Non-pigmented ciliary epithelial cell (primary cell): ENCODE results near the gene LRRK1.

Experiments
- DNase-seq: peaks from one replicate; pipeline ENCODE4 v3.0.0-alpha.2; 2010; ENCODE audit warnings: low read depth

The LRRK1 gene

DNA sequence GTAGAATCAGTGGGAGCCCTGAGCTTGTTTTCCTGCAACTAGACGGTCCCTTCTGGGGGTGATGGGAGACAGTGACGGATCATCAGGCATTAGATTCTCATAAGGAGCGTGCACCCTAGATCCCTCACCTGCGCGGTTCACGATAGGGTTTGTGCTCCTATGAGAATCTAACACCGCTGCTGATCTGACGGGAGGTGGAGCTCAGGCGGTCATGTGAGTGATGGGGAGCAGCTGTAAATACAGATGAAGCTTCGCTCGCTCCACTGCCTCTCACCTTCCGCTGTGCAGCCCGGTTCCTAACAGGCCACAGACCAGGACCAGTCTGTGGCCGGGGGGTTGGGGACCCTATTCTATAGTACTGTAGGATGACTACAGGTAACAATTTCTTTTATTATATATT, 178.0 kb downstream of the LRRK1 start:
- no peak for DNase-seq

DNA sequence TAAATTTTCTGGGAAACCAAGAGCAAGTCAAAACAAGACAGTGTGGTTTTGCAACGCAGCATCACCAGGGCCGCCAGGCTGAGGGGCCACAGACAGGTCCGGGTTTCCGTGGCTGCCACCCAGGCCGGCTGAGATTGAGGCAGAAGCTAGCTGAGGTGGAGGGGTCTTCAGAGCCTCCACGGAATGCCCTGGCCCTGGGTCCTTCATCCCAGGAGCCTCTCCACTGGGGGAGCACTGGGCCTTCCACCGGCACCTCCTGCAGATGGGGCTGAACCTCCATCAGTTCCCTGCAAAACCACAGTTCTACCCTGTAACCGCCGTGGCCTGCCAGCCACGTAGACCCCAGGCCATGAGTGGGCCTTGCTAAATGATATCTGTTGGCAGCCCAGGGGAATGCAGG, 180.0 kb downstream of the LRRK1 start:
- no peak for DNase-seq

GRCh38 chr15:101100118-101100517, 181.0 kb downstream of the LRRK1 start:
- DNase-seq = no peak

- no peak for DNase-seq
Measured at GRCh38 chr15:101100593-101101442, 181.7 kb downstream of the LRRK1 start.

DNA sequence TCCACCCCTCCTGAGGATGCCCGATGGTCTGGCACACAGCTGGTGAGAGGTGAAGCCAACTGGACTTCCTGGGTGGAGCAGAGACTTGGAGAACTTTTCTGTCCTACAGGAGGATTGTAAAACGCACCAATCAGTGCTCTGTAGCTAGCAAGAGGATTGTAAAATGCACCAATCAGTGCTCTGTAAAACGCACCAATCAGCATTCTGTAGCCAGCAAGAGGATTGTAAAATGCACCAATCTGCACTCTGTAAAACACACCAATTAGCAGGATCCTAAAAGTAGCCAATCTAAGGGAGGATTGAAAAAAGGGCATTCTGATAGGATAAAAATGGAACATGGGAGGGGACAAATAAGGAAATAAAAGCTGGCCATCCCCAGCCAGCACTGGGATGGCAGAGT, 182.5 kb downstream of the LRRK1 start:
- no peak for DNase-seq

GRCh38 chr15:101102746-101103145, 183.6 kb downstream of the LRRK1 start:
- no peak for DNase-seq

- no peak for DNase-seq
Measured at GRCh38 chr15:101103598-101103997, 184.4 kb downstream of the LRRK1 start.

GRCh38 chr15:101104141-101104540, 185.0 kb downstream of the LRRK1 start:
- no peak for DNase-seq

DNA sequence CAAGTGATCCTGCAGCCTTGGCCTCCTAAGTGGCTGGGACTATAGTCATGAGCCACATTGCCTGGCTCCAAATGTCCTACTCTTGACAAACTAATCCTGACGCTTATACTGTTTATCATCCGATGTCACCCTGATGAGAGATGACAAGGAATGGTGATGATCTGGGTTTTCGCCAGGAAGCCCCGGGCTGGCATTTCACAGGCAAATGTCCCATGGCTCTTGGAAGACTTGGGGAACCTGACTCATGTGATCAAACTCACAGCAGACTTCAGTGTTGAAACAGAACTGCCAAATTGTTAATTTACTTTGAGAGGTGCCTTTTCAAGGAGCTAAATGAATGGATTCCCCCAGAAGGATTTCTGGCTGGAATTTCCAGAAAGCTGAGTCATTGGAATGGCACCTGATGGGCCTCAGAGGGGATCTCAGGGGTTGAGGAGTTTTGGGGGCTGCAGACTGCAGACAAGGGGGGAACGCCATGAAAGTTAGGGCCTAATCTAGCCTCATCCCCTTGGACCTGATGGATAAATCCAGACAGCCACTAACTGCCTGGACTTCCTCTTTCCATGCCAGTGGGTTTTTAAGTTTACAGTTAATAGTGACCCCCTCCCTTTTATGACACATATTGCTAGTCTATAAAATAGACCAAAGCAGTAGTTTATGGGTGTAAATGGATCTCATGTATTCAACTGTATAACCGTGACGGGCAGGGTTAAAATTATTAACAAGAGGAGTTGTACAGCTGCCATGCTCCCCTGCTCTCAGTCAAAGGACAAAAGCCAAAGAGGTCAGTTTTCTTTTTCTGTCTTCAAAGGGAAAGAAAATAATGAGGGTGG, 186.1 kb downstream of the LRRK1 start:
- DNase-seq = no peak

GRCh38 chr15:101107101-101107500, 187.9 kb downstream of the LRRK1 start:
- DNase-seq = no peak

- no peak for DNase-seq
Measured at GRCh38 chr15:101107625-101108460, 188.7 kb downstream of the LRRK1 start.

DNA sequence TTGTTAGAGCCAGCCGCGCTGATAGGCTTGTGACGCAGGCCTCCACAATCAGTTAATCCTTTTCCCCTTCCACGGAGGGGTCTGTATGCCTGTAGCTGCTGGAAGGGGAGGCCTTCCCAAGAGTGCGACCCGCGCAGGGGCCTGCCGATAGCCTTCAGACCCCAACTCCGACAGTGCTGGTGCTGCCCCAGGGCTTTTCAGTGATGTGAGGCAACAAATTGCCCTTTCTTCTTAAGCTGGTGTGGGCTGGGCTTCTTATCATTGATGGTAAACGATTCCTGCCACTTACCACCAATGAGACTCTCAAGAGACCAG, 189.3 kb downstream of the LRRK1 start:
- no peak for DNase-seq

DNA sequence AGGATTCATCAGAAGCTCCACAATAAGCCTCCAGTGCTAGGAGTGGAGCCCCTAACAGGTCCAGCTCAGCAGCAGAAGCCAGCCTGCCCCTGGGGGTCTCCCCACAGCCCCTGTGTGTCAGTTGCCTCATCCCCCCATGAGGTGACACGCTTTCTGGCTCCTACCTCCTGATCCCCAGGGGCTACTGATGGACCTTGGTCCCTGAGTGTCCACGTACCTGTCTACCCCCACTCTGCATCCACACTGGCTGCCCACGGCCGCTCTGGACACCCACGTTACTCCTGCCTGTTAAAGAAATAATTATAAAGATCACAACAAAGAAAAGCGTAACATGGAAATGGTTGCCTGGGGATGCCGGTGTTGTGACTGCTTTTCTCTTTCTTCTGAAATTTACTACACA, 189.6 kb downstream of the LRRK1 start:
- DNase-seq = no peak

DNA sequence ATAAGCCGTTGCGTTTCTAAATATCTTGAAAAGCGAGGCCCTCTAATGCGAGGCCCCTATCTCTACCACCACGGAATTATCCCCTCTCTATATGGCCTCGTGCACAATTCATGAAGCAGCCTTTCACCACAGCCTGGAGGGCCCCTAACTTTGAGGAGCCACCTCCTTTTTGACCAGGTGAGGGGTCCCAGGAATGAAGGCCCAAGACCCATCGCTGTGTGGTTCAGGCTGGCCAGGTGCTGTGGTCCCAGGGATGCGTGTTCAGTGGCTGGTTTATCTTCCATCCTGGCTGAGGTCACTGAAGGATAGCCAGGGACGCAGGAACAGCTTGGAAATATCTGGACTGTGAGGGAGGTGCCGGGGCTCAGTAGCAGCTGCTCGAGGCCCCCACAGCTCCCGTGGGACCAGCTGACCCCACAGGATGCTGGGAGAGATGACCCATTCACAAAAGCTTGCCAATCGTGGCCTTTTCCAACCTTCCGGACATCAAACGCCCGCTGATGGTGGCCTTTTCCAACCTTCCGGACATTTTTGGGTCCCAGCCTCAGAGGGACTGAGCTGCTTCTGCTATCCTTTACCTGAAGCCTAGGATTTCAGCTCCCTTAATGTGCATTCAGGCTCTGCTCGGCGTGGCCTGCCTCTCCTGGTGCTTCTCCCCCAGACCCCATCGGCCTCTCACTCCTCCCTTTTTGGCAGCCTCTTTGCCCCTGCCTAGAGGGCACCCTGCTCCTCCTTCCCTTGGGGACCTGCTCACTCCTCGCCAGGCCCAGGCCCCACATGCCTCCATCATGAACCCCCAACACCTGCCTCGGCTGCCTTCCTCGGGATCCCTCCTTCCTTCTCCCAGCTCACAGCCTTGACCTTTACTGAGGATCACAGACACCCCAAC, 191.8 kb downstream of the LRRK1 start:
- no peak for DNase-seq

GRCh38 chr15:101111570-101112262, 192.6 kb downstream of the LRRK1 start:
- no peak for DNase-seq

DNA sequence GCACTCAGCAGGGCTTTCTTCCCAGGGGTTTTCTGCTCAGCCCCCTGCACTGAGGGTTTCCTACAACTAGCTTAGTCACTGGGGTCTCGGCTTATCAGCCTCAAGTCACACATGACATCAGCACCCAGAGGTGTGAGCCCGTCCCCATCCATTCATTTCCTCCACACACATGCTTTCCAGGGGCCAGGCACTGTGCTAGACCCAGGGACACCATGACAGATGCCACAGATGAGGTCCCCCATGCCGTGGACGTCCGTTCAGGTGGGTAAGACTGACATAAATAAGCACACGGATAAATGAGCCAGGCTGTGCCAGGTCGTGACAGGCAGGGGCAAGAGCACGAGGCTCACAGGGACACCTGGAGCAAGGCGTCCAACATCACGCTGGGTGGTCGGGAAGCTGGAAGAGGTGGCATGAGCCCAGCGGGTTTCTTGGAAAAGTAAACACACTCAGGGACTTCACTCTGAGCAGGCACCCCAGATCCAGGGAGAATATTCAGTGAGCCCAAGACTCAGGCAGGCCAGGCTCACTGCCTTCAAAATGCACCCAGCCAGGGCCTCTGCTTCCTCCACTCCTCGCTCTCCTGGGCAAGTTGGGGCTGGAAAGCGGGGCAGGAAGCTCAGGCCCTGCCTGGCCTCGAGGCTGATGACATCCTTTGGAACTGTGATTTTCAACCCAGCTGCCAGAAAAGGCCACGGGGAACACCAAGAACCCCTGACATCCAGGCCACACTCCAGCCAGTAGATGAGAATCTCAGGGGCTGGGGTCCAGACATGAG, 193.4 kb downstream of the LRRK1 start:
- no peak for DNase-seq

GRCh38 chr15:101113114-101114005, 194.2 kb downstream of the LRRK1 start:
- no peak for DNase-seq

- DNase-seq = no peak
Measured at GRCh38 chr15:101114166-101114565, 195.0 kb downstream of the LRRK1 start.

DNA sequence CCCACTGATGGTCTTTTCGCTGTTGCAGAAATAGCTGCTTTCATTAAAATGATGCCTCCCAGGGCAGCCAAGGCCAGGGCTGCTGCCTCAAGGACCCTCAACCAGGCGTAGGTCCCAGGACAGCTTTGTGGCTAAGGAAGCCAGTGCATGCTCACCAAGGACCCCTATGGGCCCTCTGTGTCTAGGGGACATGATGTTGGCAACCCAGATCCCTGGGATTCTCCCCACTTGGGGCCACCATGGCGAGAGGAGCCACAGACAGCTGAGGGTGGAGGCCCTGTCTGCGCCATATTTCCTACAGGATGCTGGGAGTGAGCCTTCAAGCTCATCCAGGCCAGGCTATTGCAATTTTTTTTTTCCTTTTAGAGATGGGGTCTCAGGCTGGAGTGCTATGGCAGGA, 195.5 kb downstream of the LRRK1 start:
- DNase-seq = no peak
